GM12878 (cell line): ENCODE data around the gene CSF1R. TPM values are rescaled to one million over a fixed set of nuclear protein-coding genes. Genes with fewer than 3 reads are reported as not detected.

Experiments
- ATAC-seq: fragments of 200-7000 bp; cut with Tn5 transposase; 3 replicates; pipeline ENCODE4 v1.9.1; 2020; ENCODE audit warnings: mild to moderate bottlenecking, moderate library complexity
- BruUV-seq: library from RNA; stranded (reverse); fragments of 400-500 nt; replicated peaks from 2 replicates; lab custom pipeline; 2021; lab: Mats Ljungman, UMichigan
- CTCF ChIA-PET: fragments of 300-600 bp; sonication (Branson Sonifier 250); formaldehyde crosslinking; extraction: SDS; loops from one replicate; lab custom pipeline; 2021; ENCODE audit warnings: inconsistent platforms; lab: Yijun Ruan, JAX
- POLR2A ChIA-PET: fragments of 350-600 bp; formaldehyde crosslinking; extraction: SDS; loops from one replicate; lab custom pipeline; 2021; ENCODE audit warnings: inconsistent platforms; lab: Charles Lee
- RAD21 ChIA-PET: fragments of 300-600 bp; sonication (Branson Sonifier 250); formaldehyde crosslinking; loops from one replicate; lab custom pipeline; 2023; ENCODE audit warnings: antibody characterized with exemption; ENCODE audit not compliant: unreplicated experiment; lab: Charles Lee
- SMC1A ChIA-PET: fragments of 300-600 bp; sonication (Branson Sonifier 250); formaldehyde crosslinking; loops from one replicate; lab custom pipeline; 2023; ENCODE audit not compliant: unreplicated experiment, uncharacterized antibody; lab: Charles Lee
- DNase-seq: peaks from one replicate; pipeline ENCODE4 v3.0.0-alpha.2; 2011; ENCODE audit warnings: low read depth, low spot score
- FAIRE-seq: peaks from 3 replicates; lab custom pipeline; 2011; peaks lifted over from hg19 to GRCh38; lab: Jason Lieb, UNC
- H2AFZ ChIP-seq: 2 replicates; pipeline ENCODE4 v1.6.0; 2011; ENCODE audit warnings: low read depth, low read length, control low read depth; ENCODE audit not compliant: control insufficient read depth
- H3K27ac ChIP-seq: 2 replicates; pipeline ENCODE4 v1.5.1; 2011; ENCODE audit warnings: control low read depth; ENCODE audit not compliant: control insufficient read depth, insufficient read depth
- H3K27me3 ChIP-seq, 2 experiments: replicated peaks in 1 of 2; 2 replicates each; pipeline versions ENCODE4 v1.6.0 to v1.6.1; 2011; ENCODE audit warnings: low read length in 1 of 2; ENCODE audit not compliant: control insufficient read depth in 2 of 2, insufficient read depth in 2 of 2
- H3K36me3 ChIP-seq, 2 experiments: 2 replicates each; pipeline ENCODE4 v1.5.1; 2011; ENCODE audit warnings: low read length in 1 of 2; ENCODE audit not compliant: control insufficient read depth in 2 of 2, insufficient read depth in 2 of 2
- H3K4me1 ChIP-seq: 2 replicates; pipeline ENCODE4 v1.6.1; 2011; ENCODE audit warnings: mild to moderate bottlenecking, low read length, moderate library complexity, mixed read lengths; ENCODE audit not compliant: control insufficient read depth, insufficient read depth
- H3K4me2 ChIP-seq: 2 replicates; pipeline ENCODE4 v1.6.0; 2011; ENCODE audit warnings: control low read depth; ENCODE audit not compliant: control insufficient read depth, insufficient read depth
- H3K4me3 ChIP-seq: fragments of 200-600 bp; sonication (generic); 2 replicates; pipeline ENCODE4 v1.5.1; 2016
- H3K79me2 ChIP-seq: 2 replicates; pipeline ENCODE4 v1.6.0; 2011; ENCODE audit warnings: low read length; ENCODE audit not compliant: control insufficient read depth, insufficient read depth
- H3K9ac ChIP-seq: 2 replicates; pipeline ENCODE4 v1.8.0; 2011; ENCODE audit warnings: low read length, control low read depth, mixed read lengths; ENCODE audit not compliant: control insufficient read depth, insufficient read depth
- H3K9me3 ChIP-seq: replicated peaks from 3 replicates; pipeline ENCODE4 v1.5.1; 2011; ENCODE audit warnings: mild to moderate bottlenecking, low read length; ENCODE audit not compliant: control insufficient read depth, insufficient read depth
- H4K20me1 ChIP-seq: 2 replicates; pipeline ENCODE4 v1.6.0; 2011; ENCODE audit not compliant: control insufficient read depth, insufficient read depth
- CBX3 ChIP-seq: fragments of 200-600 bp; sonication (generic); IDR thresholded peaks from 2 replicates; pipeline ENCODE4 v1.6.1; 2016; ENCODE audit warnings: low read depth, borderline replicate concordance
- CHD2 ChIP-seq: IDR thresholded peaks from 2 replicates; pipeline ENCODE4 v1.6.1; 2011; ENCODE audit warnings: low read depth, low read length, improper control_type of control experiment, borderline replicate concordance
- CREM ChIP-seq: IDR thresholded peaks from 2 replicates; pipeline ENCODE4 v1.6.1; 2014; ENCODE audit warnings: antibody characterized with exemption, low read depth
- EZH2 ChIP-seq: IDR thresholded peaks from 2 replicates; pipeline ENCODE4 v1.6.1; 2012; ENCODE audit warnings: low read depth, mild to moderate bottlenecking, control low read depth, inconsistent platforms, low read length, borderline replicate concordance; ENCODE audit not compliant: control insufficient read depth
- FOXK2 ChIP-seq: fragments of 450-650 bp; IDR thresholded peaks from 2 replicates; pipeline ENCODE4 v1.6.1; 2017; ENCODE audit warnings: mild to moderate bottlenecking, moderate library complexity
- FOXM1 ChIP-seq: IDR thresholded peaks from 2 replicates; pipeline ENCODE4 v1.6.1; 2012; ENCODE audit warnings: low read depth, mild to moderate bottlenecking, inconsistent platforms, low read length, moderate library complexity
- HDAC6 ChIP-seq: fragments of 200-600 bp; sonication (generic); IDR thresholded peaks from one replicate; pipeline ENCODE4 v1.8.0; 2017; ENCODE audit warnings: antibody characterized with exemption; ENCODE audit not compliant: unreplicated experiment
- IRF4 ChIP-seq: IDR thresholded peaks from 2 replicates; pipeline ENCODE4 v1.6.1; 2011; ENCODE audit warnings: low read depth, low read length
- MTA3 ChIP-seq: IDR thresholded peaks from 2 replicates; pipeline ENCODE4 v1.6.1; 2012; ENCODE audit warnings: low read length, inconsistent platforms, borderline replicate concordance
- NKRF ChIP-seq: fragments of 450-650 bp; conservative IDR thresholded peaks from 2 replicates; pipeline ENCODE4 v1.6.1; 2017; ENCODE audit warnings: mild to moderate bottlenecking, moderate library complexity
- PAX8 ChIP-seq: fragments of 450-650 bp; IDR thresholded peaks from 2 replicates; pipeline ENCODE4 v1.6.1; 2017; ENCODE audit warnings: mild to moderate bottlenecking, moderate library complexity
- POLR2A ChIP-seq: IDR thresholded peaks from 2 replicates; pipeline ENCODE4 v1.6.1; 2011; ENCODE audit warnings: low read depth, mild to moderate bottlenecking, low read length
- POLR2AphosphoS5 ChIP-seq: IDR thresholded peaks from 2 replicates; pipeline ENCODE4 v1.6.1; 2011; ENCODE audit warnings: mild to moderate bottlenecking, low read length, inconsistent platforms
- SIN3A ChIP-seq: IDR thresholded peaks from 2 replicates; pipeline ENCODE4 v1.6.1; 2012; ENCODE audit warnings: low read depth, low read length, improper control_type of control experiment
- TBL1XR1 ChIP-seq: IDR thresholded peaks from 2 replicates; pipeline ENCODE4 v1.6.1; 2012; ENCODE audit warnings: low read depth, low read length, improper control_type of control experiment
- TCF12 ChIP-seq: IDR thresholded peaks from 2 replicates; pipeline ENCODE4 v1.6.1; 2011; ENCODE audit warnings: low read depth, mild to moderate bottlenecking, low read length
- ZNF207 ChIP-seq: fragments of 450-650 bp; IDR thresholded peaks from 2 replicates; pipeline ENCODE4 v1.6.1; 2014; ENCODE audit warnings: antibody characterized with exemption, mild to moderate bottlenecking, borderline replicate concordance
- ZNF24 ChIP-seq: fragments of 450-650 bp; IDR thresholded peaks from 2 replicates; pipeline ENCODE4 v1.6.1; 2017; ENCODE audit warnings: antibody characterized with exemption, mild to moderate bottlenecking
- ZNF622 ChIP-seq: fragments of 450-650 bp; IDR thresholded peaks from 2 replicates; pipeline ENCODE4 v1.6.1; 2017; ENCODE audit warnings: mild to moderate bottlenecking, inconsistent platforms
- WGBS: methylation state at CpG from one replicate; pipeline ENCODE4 v1.1.6; 2016; ENCODE audit warnings: low lambda C conversion rate; ENCODE audit not compliant: insufficient replicate concordance, insufficient coverage; ENCODE audit errors: missing lambda C conversion rate; 5-methylcytosine and 5-hydroxymethylcytosine counted together
- in situ Hi-C: fragments of 300-500 bp; cut with MboI; formaldehyde crosslinking; loops from 9 replicates; pipeline ENCODE4 v1.14.3; 2018; ENCODE audit warnings: mixed read lengths
- intact Hi-C: fragments of 100-400 bp; cut with micrococcal nuclease; formaldehyde crosslinking; loops from one replicate; pipeline ENCODE4 v1.14.2; 2022; ENCODE audit not compliant: unreplicated experiment
- polyA plus RNA-seq, 11 experiments: library from polyadenylated mRNA; depleted of rRNA in 4 of 11; unstranded in 6 of 11; stranded (reverse) in 5 of 11; fragments of >200 nt; fragmentation: Nextera tagmentation in 4 of 11; fragmentation: Illumina TruSeq in 1 of 11; extraction: Ambion mirVana in 4 of 11; extraction: Trizol in 1 of 11; gene quantifications; 1 replicate in 1 of 11; 2 replicates in 10 of 11; pipeline versions ENCODE4 v1.2.1 to v1.2.3, GENCODE V29; 2011 to 2016; ENCODE audit warnings: inconsistent platforms in 2 of 11, missing spikeins in 2 of 11, low read depth in 1 of 11
- total RNA-seq, 4 experiments: library from RNA; depleted of rRNA in 3 of 4; stranded (reverse); fragments of >200 nt in 3 of 4; fragmentation: Illumina TruSeq in 1 of 4; extraction: Trizol in 1 of 4; gene quantifications; 2 replicates each; pipeline versions ENCODE4 v1.2.1 to v1.2.3, GENCODE V29; 2013 to 2021

CSF1R gene
- total and polyA plus RNA-seq, 10 of the 15 experiments (the other 5 are each of a cell fraction or from before 2014, with no cell fraction given), result 0.35 to 3.6 (median 1.2) TPM

GRCh38 chr5:150062216-150062922 lies 24.0 kb downstream of the CSF1R start:
- 17% methylated on average over 2 of the region's 2 CpGs for WGBS
- no peak for TF ChIP-seq ZNF622
- TF ChIP-seq SIN3A, result no peak
- TF ChIP-seq CREM, result no peak
- no peak for TF ChIP-seq PAX8
- no peak for TF ChIP-seq FOXK2
- TF ChIP-seq EZH2, result no peak
- TF ChIP-seq POLR2AphosphoS5, result no peak
- TF ChIP-seq FOXM1, result no peak
- TF ChIP-seq CHD2, result no peak
- no peak for TF ChIP-seq TCF12
- no peak for TF ChIP-seq CBX3
- no peak for TF ChIP-seq IRF4
- TF ChIP-seq TBL1XR1, result no peak
- no peak for TF ChIP-seq POLR2A
- TF ChIP-seq ZNF24, result no peak
- TF ChIP-seq HDAC6, result no peak
- no peak for TF ChIP-seq ZNF207
- TF ChIP-seq MTA3, result no peak
- no peak for TF ChIP-seq NKRF
- H3K4me3 ChIP-seq, result no peak overlapping the region
- no peak overlapping the region for H3K9ac ChIP-seq
- H3K4me2 ChIP-seq, result no peak overlapping the region
- no TSS peak for BruUV-seq
- H3K4me1 ChIP-seq, result peaks cover 5% of the 10 kb centered on the region; the same call in 1 of the 2 replicates
- POLR2A ChIA-PET, result no interaction called here
- no peak for FAIRE-seq
- H3K36me3 ChIP-seq, result no peaks in the 10 kb centered on the region
- CTCF ChIA-PET, result interaction anchor here (0.8 to 1.0 kb wide), 2 partner anchors 18 to 60 kb away, joined by 3 read pairs; no protein-coding TSS in a partner anchor
- H2AFZ ChIP-seq, result no peak overlapping the region
- no peaks in the 10 kb centered on the region; a peak in 1 of 4 replicates for H3K27me3 ChIP-seq
- SMC1A ChIA-PET, result interaction anchor here (0.6 to 1.1 kb wide), 2 partner anchors 13 to 555 kb away, joined by 3 to 4 read pairs; no protein-coding TSS in a partner anchor
- no peak for ATAC-seq
- intact Hi-C loops (no loop called here), in situ Hi-C loops (no loop called here)
- RAD21 ChIA-PET, result no interaction called here
- no peak overlapping the region for H3K27ac ChIP-seq
- no peaks in the 10 kb centered on the region for H3K79me2 ChIP-seq
- H3K9me3 ChIP-seq, result no peaks in the 10 kb centered on the region
- DNase-seq, result no peak
- no peaks in the 10 kb centered on the region for H4K20me1 ChIP-seq
